ENCODE results near the gene FARSB. TPM values are rescaled to one million over a fixed set of nuclear protein-coding genes. Genes with fewer than 3 reads are reported as not detected.

Gene FARSB
- total and polyA plus RNA-seq, 2 donors (not counting 3 experiments of a cell fraction or from before 2014, with no cell fraction given): 12.7 to 29.4 TPM

- H2AFZ ChIP-seq (ENCODE audit: low read depth, low read length): no peak overlapping the region
- H4K20me1 ChIP-seq (replicated peaks; ENCODE audit: control insufficient read depth, extremely low read depth, insufficient read depth, low read length): no peaks in the 10 kb centered on the region
- H3K4me3 ChIP-seq (replicated peaks in 1 of 3; ENCODE audit: insufficient read depth in 1 of 3, low read depth in 1 of 3, low read length in 3 of 3): no peak overlapping the region
- no peaks in the 10 kb centered on the region for H3K9me1 ChIP-seq (replicated peaks; ENCODE audit: control insufficient read depth, extremely low read depth, insufficient read depth, low read length)
- no peak overlapping the region for H3K27ac ChIP-seq (ENCODE audit: insufficient read depth, low read depth, low read length)
- H3K9me3 ChIP-seq (replicated peaks; ENCODE audit: control insufficient read depth, insufficient read depth, low read length): no peaks in the 10 kb centered on the region
- H3K4me1 ChIP-seq (ENCODE audit: control insufficient read depth, extremely low read depth, insufficient read depth, low read length): no peaks in the 10 kb centered on the region
- FAIRE-seq: no peak
- DNase-seq (ENCODE audit: low read depth, low spot score): no peak
- no TSS peak for BruUV-seq (replicated peaks)
- intact Hi-C loops (cut with micrococcal nuclease): no loop called here
- ChIA-PET CTCF (interaction anchor here (0.8 to 2.6 kb wide), 6 partner anchors 14 to 278 kb away, joined by 3 to 15 read pairs (median 4); no protein-coding TSS in a partner anchor), POLR2A (no interaction called here)
- H3K4me2 ChIP-seq (ENCODE audit: insufficient read depth, low read length): no peak overlapping the region
- no peak overlapping the region for H3K9ac ChIP-seq (replicated peaks; ENCODE audit: extremely low read depth, insufficient read depth, low read length)
- TF ChIP-seq CTCF (IDR thresholded peaks at IDR 0.05; ENCODE audit: extremely low read depth in 1 of 2, insufficient read depth in 1 of 2, low read depth in 1 of 2, low read length in 2 of 2) (no peak), EZH2 (IDR thresholded peaks at IDR 0.05; ENCODE audit: borderline replicate concordance, low read depth, low read length, severe bottlenecking) (no peak), MYC (IDR thresholded peaks at IDR 0.05; ENCODE audit: low read depth, low read length) (no peak), JUN (IDR thresholded peaks at IDR 0.05; ENCODE audit: borderline replicate concordance, insufficient read depth, insufficient read length, low read depth) (no peak), POLR2AphosphoS5 (IDR thresholded peaks at IDR 0.05; ENCODE audit: insufficient read depth, low read depth, low read length) (no peak), GATA2 (IDR thresholded peaks at IDR 0.05; ENCODE audit: insufficient read depth, insufficient read length, low read depth, low read length) (no peak), POLR2A (IDR thresholded peaks at IDR 0.05; ENCODE audit: low read depth, low read length) (no peak), FOS (IDR thresholded peaks at IDR 0.05; ENCODE audit: borderline replicate concordance, insufficient read depth, low read length) (no peak)
- TF ChIP-seq, protein P1, sequence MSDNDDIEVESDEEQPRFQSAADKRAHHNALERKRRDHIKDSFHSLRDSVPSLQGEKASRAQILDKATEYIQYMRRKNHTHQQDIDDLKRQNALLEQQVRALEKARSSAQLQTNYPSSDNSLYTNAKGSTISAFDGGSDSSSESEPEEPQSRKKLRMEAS (IDR thresholded peaks at IDR 0.05; ENCODE audit: insufficient read depth, insufficient read length): no peak
- peaks cover 0 to 18% of the 10 kb centered on the region in 2 experiments for H3K36me3 ChIP-seq (ENCODE audit: control insufficient read depth in 2 of 2, extremely low read depth in 1 of 2, insufficient read depth in 2 of 2, low read length in 2 of 2)
- peaks cover under 1% of the 10 kb centered on the region for H3K79me2 ChIP-seq (ENCODE audit: control insufficient read depth, insufficient read depth, low read length)
- dilution Hi-C loops (cut with MboI; ENCODE audit: extremely low pct_ligation_motif_present, low sequenced_read_pairs): no loop called here
- H3K27me3 ChIP-seq (ENCODE audit: control insufficient read depth in 2 of 2, insufficient read depth in 2 of 2, low read length in 2 of 2): no peaks in the 10 kb centered on the region
Observed at GRCh38 chr2:222595581-222595980, 60.3 kb downstream of the FARSB start.

All from endothelial cell of umbilical vein (primary cell).